Loucy (cell line): ENCODE measurements around the gene SPATA13.

Experiments
- CTCF ChIP-seq: fragments of 200-600 bp; sonication (generic); conservative IDR thresholded peaks from 2 replicates; pipeline ENCODE4 v1.5.1; 2014; ENCODE audit warnings: mild to moderate bottlenecking, antibody characterized with exemption, low read length
- EZH2phosphoT487 ChIP-seq: fragments of 200-600 bp; IDR thresholded peaks from 2 replicates; pipeline ENCODE4 v1.6.1; 2018; ENCODE audit warnings: antibody characterized with exemption, mild to moderate bottlenecking, moderate library complexity, borderline replicate concordance

GRCh38 chr13:24179486-24179850 lies 18.9 kb downstream of the SPATA13 start:
- TF ChIP-seq CTCF (no peak), EZH2phosphoT487 (no peak)
